GM18519 (cell line): ENCODE measurements around the gene ZFP36.

Experiments used
- ATAC-seq: cut with Tn5 transposase; IDR thresholded peaks from one replicate; pipeline ENCODE4 v1.9.1; 2021; ENCODE audit warnings: mild to moderate bottlenecking, moderate library complexity; ENCODE audit not compliant: unreplicated experiment, low FRiP score

Gene ZFP36

DNA sequence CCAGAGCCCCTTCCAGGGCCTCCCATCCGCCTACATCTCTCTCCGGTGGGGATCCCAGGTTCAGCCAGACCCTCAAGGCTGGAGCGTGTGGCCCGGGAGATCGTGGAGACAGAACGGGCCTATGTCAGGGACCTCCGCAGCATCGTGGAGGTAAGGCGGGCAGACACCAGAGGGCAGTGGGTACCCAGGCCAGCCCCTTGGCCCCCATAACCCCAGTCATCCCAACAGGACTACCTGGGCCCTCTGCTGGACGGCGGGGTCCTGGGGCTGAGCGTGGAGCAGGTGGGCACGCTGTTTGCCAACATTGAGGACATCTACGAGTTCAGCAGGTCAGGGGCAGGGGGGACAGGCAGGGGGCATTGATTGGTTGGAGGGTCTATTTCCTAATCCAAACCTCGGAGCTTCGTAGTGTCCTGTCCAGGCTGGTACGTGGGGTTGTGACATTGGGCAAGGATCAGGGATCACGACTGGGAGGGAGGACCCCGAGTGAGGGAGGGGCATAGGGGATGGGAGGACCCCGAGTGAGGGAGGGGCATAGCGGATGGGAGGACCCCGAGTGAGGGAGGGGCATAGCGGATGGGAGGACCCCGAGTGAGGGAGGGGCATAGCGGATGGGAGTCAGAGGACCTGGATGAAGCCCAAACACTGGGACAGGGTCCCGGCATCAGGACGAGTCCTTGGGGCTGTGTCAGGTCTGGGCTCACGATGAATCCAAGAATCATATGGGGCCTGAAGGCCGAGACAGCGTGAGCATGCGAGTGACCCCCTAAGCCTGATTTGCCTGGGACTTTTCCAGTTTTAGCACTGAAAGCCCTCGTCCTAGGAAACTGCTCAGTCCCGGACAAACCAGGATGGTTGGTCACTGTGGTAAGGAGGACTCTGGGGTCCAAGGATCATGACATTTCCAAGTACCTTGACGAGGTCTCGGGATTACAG lies 8.7 kb downstream of the ZFP36 start:
- no peak for ATAC-seq

GRCh38 chr19:39416152-39417120 lies 9.8 kb downstream of the ZFP36 start:
- no peak for ATAC-seq

GRCh38 chr19:39417463-39418181 lies 11.0 kb downstream of the ZFP36 start:
- no peak for ATAC-seq

DNA sequence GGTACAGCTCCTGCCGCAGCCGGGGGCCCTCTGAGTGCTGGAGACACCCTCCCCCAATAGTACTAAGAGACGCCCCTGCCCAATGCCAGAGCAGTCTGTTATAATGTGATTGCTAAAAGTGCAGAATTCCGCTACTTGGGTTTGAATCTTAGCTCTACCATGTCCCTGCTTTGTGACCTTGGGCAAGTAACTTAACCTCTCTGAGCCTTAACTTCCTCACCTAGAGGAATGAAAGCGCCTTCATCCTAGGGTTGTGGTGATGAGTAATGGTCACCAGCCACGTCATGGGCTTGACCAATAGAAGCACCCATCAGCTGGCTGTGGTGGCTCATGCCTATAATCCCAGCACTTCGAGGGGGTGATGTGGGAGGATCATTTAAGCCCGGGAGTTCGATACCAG lies 12.4 kb downstream of the ZFP36 start:
- ATAC-seq: no peak

DNA sequence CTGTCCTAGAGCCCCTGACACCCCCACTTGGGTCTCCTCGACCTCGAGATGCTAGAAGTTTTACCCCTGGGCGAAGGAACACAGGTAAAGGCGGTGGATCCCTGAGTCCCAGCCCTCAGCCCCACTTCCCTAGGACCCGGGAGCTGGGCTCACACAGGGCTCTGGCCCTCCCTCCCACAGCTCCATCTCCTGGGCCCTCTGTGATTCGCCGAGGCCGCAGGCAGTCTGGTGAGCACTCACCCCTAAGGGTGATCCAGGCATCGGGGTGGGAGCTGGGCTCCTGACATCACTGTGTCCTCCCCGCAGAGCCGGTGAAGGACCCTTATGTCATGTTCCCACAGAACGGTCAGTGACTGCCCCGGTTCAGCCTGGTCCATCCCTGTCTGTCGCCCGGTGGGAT lies 14.1 kb downstream of the ZFP36 start:
- ATAC-seq: no peak

DNA sequence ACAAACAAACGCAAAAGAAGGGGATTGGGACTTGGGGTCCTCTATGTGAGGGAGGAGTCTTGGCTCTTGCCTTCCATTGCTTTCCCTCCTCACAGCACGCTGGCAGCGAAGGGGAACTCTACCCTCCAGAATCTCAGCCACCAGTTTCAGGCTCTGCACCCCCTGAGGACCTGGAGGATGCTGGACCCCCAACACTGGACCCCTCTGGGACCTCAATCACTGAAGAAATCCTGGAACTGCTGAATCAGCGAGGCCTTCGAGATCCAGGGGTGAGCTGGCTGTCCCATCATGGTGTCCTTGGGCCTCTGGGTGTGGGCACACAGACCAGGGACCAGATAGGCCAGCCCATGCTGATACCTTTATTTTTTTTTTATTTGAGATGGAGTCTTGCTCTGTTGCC lies 15.4 kb downstream of the ZFP36 start:
- no peak for ATAC-seq

- no peak for ATAC-seq
These were observed 16.8 kb downstream of the ZFP36 start for GRCh38 chr19:39423258-39424086.

DNA sequence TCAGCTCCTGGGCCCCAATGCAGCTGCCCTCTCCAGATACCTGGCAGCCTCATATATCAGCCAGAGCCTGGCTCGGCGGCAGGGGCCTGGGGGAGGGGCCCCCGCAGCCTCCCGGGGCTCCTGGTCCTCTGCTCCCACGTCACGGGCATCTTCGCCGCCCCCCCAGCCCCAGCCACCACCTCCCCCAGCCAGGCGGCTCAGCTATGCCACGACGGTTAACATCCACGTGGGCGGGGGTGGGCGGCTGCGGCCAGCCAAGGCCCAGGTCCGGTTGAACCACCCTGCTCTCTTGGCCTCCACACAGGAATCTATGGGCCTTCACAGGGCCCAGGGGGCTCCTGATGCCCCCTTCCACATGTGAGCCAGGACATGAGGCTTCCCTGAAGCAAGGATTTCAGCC lies 18.3 kb downstream of the ZFP36 start:
- no peak for ATAC-seq

DNA sequence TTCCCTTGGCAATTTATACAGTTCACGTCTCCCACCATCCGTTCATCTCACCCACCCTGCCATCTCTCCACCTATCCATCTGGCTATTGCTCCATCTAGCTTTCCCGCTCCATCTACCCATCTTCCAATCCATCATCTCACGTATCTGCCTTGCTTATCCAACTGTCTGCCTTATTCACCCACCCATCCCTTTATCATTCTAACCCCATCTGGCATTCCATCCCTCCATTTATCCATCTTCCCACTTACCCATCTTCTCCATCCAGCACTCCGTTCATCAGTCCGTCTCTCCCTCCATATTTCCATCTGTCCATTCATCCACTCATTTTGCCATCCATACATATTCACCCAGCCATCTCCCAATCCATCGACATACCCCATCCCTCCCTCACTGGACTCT lies 19.1 kb downstream of the ZFP36 start:
- no peak for ATAC-seq

GRCh38 chr19:39426170-39426569 lies 19.5 kb downstream of the ZFP36 start:
- no peak for ATAC-seq

DNA sequence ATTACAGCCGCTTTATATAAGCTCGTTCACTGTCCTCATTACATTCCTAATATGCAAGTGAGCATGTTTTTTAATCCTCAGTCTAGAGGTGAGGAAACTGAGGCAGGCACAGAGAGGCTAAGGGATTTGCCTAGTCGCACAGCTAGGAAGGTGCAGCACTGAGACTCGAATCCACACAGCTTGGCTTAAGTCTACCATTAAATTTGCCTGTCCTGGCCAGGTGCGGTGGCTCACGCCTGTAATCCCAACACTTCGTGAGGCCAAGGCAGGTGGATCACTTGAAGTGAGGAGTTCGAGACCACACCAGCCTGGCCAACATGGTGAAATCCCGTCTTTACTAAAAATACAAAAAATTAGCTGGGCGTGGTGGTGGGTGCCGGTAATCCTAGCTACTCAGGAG lies 21.1 kb downstream of the ZFP36 start:
- ATAC-seq: no peak

- no peak for ATAC-seq
These were observed 21.9 kb downstream of the ZFP36 start for GRCh38 chr19:39428283-39429112.

DNA sequence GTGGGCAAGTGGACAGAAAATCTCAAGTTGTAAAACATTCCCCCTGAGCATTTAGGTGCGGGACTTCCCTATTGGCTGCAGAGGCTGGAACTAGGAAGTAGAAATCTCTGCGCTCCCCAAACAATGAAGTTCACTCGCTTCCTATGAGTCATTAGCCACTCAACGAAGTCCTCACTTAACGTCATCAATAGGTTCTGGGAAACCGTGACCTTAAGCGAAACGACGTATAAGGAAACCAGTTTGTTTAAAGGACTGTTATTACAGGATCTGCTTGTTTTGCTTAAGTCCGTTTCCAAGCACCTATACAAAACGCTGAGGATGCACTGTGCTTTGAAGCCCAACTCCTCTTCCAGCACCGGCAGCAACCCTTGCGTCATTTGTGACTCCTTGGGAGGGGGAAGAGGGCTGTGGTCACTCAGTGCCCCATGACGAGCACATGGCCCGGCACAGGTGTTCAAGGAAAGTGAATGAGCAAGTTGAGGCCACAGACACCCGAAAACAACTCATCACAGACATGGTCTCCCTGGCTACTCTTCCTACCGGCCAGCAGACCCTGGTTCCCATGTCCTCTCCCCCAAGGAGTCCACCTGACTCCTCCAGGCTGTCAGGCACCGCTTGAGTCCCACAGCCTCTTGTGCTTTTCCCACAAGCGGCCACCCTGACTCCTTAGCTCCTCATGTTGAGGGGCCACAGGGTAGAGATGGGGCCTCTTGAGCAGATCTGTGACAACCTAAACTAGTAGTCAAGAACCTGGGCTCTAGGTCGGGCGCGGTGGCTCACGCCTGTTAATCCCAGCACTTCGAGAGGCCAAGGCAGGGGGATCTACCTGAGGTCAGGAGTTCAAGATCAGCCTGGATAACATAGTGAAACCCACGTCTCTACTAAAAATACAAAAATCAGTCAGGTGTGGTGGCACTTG lies 24.3 kb downstream of the ZFP36 start:
- no peak for ATAC-seq

DNA sequence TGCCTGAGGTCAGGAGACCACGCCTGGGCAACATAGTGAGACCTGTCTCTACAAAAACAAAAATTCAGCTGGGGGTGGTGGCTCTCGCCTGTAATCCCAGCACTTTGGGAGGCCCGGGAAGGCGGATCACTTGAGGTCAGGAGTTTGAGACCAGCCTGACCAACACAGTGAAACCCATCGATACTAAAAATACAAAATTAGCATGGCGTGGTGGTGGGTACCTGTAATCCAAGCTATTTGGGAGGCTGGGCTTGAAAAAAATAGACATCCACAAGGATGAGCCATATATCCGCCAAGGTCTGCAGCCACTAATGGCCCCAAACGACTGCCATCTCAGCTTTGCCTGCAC lies 26.0 kb downstream of the ZFP36 start:
- no peak for ATAC-seq

- ATAC-seq: no peak
These were observed 26.9 kb downstream of the ZFP36 start for GRCh38 chr19:39433480-39434079.

GRCh38 chr19:39434123-39435076 lies 27.8 kb downstream of the ZFP36 start:
- no peak for ATAC-seq
